GM12878 (cell line): ENCODE measurements around the gene FAM219A. TPM values are rescaled to one million over a fixed set of nuclear protein-coding genes. Genes with fewer than 3 reads are reported as not detected.

ENCODE experiments used
- EED ChIP-seq: sonication (generic); IDR thresholded peaks from 2 replicates; pipeline ENCODE4 v1.6.1; 2016; ENCODE audit warnings: antibody characterized with exemption, low read depth
- EZH2 ChIP-seq: IDR thresholded peaks from 2 replicates; pipeline ENCODE4 v1.6.1; 2012; ENCODE audit warnings: low read depth, mild to moderate bottlenecking, control low read depth, inconsistent platforms, low read length, borderline replicate concordance; ENCODE audit not compliant: control insufficient read depth
- FOS ChIP-seq: IDR thresholded peaks from 3 replicates; pipeline ENCODE4 v1.6.1; 2011; ENCODE audit warnings: borderline replicate concordance; ENCODE audit not compliant: insufficient read length; ENCODE audit errors: extremely low read depth
- GABPA ChIP-seq: IDR thresholded peaks from 2 replicates; pipeline ENCODE4 v1.6.1; 2014; ENCODE audit warnings: antibody characterized with exemption, low read depth, mild to moderate bottlenecking, inconsistent platforms
- NFIC ChIP-seq: IDR thresholded peaks from 2 replicates; pipeline ENCODE4 v1.6.1; 2012; ENCODE audit warnings: low read depth, mild to moderate bottlenecking, inconsistent platforms, low read length, moderate library complexity
- RUNX3 ChIP-seq: IDR thresholded peaks from 2 replicates; pipeline ENCODE4 v1.6.1; 2012; ENCODE audit warnings: low read length, inconsistent platforms
- SIN3A ChIP-seq: IDR thresholded peaks from 2 replicates; pipeline ENCODE4 v1.6.1; 2012; ENCODE audit warnings: low read depth, low read length, improper control_type of control experiment
- SMARCA5 ChIP-seq: fragments of 450-650 bp; IDR thresholded peaks from 2 replicates; pipeline ENCODE4 v1.6.1; 2017; ENCODE audit warnings: mild to moderate bottlenecking
- SREBF1 ChIP-seq: IDR thresholded peaks from 2 replicates; pipeline ENCODE4 v1.6.1; 2012; ENCODE audit warnings: mild to moderate bottlenecking, low read length
- TARDBP ChIP-seq: IDR thresholded peaks from 2 replicates; pipeline ENCODE4 v1.6.1; 2016; ENCODE audit warnings: borderline replicate concordance
- ZNF207 ChIP-seq: fragments of 450-650 bp; IDR thresholded peaks from 2 replicates; pipeline ENCODE4 v1.6.1; 2014; ENCODE audit warnings: antibody characterized with exemption, mild to moderate bottlenecking, borderline replicate concordance
- ZNF274 ChIP-seq: IDR thresholded peaks from one replicate; pipeline ENCODE4 v1.8.0; 2011; ENCODE audit not compliant: insufficient read length, insufficient read depth
- ZNF622 ChIP-seq: fragments of 450-650 bp; IDR thresholded peaks from 2 replicates; pipeline ENCODE4 v1.6.1; 2017; ENCODE audit warnings: mild to moderate bottlenecking, inconsistent platforms
- polyA plus RNA-seq, 11 experiments: library from polyadenylated mRNA; depleted of rRNA in 4 of 11; unstranded in 6 of 11; stranded (reverse) in 5 of 11; fragments of >200 nt; fragmentation: Nextera tagmentation in 4 of 11; fragmentation: Illumina TruSeq in 1 of 11; extraction: Ambion mirVana in 4 of 11; extraction: Trizol in 1 of 11; gene quantifications; 1 replicate in 1 of 11; 2 replicates in 10 of 11; pipeline versions ENCODE4 v1.2.1 to v1.2.3, GENCODE V29; 2011 to 2016; ENCODE audit warnings: inconsistent platforms in 2 of 11, missing spikeins in 2 of 11, low read depth in 1 of 11
- total RNA-seq, 4 experiments: library from RNA; depleted of rRNA in 3 of 4; stranded (reverse); fragments of >200 nt in 3 of 4; fragmentation: Illumina TruSeq in 1 of 4; extraction: Trizol in 1 of 4; gene quantifications; 2 replicates each; pipeline versions ENCODE4 v1.2.1 to v1.2.3, GENCODE V29; 2013 to 2021
- TF ChIP-seq, protein P1 (sequence below): IDR thresholded peaks from 2 replicates; pipeline ENCODE4 v1.6.1; 2011; ENCODE audit warnings: low read depth, mild to moderate bottlenecking, low read length, moderate library complexity, borderline replicate concordance; ENCODE audit errors: extremely low read depth
- TF ChIP-seq, protein P2 (sequence below): IDR thresholded peaks from 2 replicates; pipeline ENCODE4 v1.6.1; 2012; ENCODE audit warnings: low read depth, low read length, improper control_type of control experiment

Gene FAM219A
- total and polyA plus RNA-seq, 10 of the 15 experiments (the other 5 are each of a cell fraction or from before 2014, with no cell fraction given): 0.11 to 2.0 (median 0.71) TPM

DNA sequence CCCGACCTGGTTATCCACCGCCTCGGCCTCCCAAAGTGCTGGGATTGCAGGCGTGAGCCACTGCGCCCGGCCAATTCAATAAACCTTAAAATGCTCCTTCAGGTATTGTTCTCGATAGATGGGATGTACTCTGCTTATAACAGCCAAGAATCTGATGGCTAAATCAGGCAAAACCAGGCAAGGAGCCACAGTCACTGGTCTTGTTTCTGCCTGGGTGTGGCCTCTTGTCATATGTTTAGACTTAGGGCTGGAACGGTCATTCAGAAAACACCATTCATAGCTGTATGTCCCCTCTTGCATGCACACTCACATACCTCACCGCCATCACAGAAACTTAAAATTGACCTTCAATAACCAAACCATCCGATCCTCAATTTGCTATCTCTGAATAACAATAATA, 7.7 kb downstream of the FAM219A start (continued):
- TF ChIP-seq TARDBP (no peak), RUNX3 (no peak), EZH2 (no peak), FOS (no peak), SIN3A (no peak), ZNF274 (no peak), GABPA (no peak), SMARCA5 (no peak), ZNF207 (no peak), SREBF1 (no peak), EED (no peak), ZNF622 (no peak), NFIC (no peak)
- TF ChIP-seq, protein P1, sequence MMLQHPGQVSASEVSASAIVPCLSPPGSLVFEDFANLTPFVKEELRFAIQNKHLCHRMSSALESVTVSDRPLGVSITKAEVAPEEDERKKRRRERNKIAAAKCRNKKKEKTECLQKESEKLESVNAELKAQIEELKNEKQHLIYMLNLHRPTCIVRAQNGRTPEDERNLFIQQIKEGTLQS: no peak
- TF ChIP-seq, protein P2, sequence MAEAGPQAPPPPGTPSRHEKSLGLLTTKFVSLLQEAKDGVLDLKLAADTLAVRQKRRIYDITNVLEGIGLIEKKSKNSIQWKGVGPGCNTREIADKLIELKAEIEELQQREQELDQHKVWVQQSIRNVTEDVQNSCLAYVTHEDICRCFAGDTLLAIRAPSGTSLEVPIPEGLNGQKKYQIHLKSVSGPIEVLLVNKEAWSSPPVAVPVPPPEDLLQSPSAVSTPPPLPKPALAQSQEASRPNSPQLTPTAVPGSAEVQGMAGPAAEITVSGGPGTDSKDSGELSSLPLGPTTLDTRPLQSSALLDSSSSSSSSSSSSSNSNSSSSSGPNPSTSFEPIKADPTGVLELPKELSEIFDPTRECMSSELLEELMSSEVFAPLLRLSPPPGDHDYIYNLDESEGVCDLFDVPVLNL: no peak
